Left hindlimb (tissue), 1 donor: ENCODE measurements around the gene TMED5.
"Not testable (repeated sequence)": the region's sequence is repeated elsewhere in the genome, so short reads cannot be mapped to it uniquely, and the experiment has no call there.

Experiments
- DNase-seq: peaks from one replicate; pipeline ENCODE4 v3.0.0-alpha.2; 2018

TMED5 gene

DNA sequence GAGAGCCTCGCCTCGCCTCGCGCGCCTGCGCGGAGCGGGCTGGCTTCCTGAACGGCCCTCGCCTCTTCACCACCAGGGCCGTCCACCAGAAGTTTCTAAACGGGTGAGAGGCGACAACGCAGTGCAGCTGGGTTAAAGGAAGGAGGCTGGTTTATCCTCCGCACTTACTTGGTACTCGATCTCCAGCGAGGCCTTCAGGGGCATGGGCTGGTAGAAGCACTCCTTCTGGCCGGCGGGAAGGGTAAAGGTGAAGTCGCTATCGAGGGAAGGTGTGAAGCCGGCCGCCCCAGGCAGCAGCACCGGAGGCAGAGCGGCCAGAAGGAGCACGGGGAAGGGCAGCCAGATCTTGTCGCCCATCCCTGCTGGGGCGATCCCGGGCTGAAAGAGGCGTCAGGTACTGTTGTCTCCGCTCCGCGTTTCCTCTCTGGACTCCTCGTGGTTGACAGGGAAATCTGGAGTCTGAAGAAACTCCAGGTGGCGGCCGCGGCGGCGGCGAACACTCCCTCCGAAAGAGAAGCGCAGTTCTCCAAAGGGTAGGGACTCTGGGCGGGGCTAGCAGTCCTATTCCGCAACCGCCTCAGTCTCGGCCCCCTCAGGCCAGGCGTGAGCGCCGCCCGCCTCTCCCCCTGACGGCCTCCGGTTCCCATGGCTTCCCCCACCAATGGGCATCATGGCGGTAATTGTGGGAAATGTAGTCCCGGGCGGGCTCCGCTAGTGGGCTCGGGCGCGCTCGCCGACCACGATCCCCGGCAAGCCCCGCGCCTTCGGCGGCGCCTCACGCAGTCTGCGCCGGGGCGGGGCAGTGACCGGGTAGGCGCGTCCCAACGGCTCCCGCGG, at the start of gene TMED5:
TSS of gene TMED5 (minus strand) at position 528 of the 837 bp plus-strand sequence. CDS start at position 357, 171 bp downstream.
- peak; percentile 99 for DNase-seq

DNA sequence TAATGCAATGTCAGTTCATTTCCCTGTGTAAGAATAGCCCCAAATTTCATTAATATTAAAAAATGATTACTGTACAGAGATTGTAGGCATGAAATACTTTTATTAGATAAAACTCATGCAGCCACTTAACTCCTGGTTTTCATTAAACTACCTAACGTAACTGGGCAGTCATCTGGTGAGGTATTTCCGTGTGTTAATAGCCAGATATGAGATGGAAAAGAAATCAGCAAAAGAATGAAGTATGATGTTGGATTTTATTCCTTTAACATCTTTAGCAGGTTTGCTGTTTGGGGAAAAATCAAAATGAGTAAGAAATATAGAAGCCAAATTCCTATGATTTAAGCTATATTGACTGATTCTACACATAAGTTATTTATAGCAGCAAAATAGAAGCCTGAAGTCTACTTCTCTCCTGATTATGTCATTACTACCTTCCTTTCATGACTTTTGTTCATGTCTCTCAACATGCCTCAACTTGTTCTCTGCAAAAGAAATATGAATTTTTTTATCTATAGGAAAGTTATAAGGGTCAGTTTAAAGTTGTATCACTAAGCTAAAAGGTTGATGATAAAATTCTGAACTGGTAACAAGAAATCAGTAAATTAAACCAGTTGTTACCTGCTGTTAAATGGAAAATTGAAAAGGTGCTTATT, 42.9 kb upstream of the TMED5 start:
- no peak for DNase-seq

DNA sequence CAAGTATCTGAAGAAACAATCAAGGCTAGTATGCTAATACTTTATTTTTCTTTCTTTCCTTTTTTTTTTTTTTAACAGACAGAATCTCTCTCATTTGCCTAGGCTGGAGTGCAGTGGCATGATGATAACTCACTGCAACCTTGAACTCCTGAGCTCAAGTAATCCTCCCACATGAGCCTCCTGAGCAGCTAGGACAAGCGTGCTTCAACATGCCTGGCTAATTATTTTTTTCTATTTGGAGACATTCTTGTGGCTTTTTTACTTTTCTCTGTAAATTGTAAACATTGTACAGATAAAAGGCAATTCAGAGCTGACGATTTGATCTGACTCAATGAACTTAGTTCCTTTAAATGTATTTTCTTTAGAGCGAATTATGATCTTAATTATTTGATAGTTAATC, 41.7 kb upstream of the TMED5 start:
- DNase-seq = no peak

DNA sequence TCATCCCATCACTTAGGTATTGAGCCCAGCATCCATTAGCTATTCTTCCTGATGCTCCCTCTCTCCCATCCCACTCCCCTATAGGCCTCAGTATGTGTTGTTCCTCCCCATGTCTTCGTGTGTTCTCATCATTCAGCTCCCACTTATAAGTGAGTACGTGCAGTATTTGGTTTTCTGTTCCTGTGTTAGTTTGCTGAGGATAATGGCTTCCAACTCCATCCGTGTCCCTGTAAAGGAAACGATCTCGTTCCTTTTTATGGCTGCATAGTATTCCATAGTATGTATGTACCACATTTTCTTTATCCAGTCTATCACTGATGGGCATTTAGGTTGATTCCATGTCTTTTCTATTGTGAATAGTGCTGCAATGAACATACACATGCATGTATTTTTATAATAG, 40.5 kb upstream of the TMED5 start:
- DNase-seq = not testable (repeated sequence)

DNA sequence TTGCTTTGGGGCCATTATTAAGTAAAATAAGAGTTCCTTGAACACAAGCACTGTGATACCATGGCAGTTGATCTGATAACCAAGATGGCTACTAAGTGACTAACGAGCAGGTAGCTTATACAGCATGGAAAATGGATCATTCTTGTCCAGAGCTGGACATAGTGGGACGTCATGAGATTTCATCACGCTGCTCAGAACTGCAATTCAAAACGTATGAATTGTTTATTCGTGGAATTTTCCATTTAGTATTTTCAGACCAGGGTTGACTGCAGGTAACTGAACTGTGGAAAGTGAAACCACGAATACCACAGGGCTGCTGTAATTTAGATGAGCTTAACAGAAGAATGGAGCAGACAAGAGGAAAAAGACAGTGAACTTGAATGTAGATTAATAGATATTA, 39.2 kb upstream of the TMED5 start:
- no peak for DNase-seq

DNA sequence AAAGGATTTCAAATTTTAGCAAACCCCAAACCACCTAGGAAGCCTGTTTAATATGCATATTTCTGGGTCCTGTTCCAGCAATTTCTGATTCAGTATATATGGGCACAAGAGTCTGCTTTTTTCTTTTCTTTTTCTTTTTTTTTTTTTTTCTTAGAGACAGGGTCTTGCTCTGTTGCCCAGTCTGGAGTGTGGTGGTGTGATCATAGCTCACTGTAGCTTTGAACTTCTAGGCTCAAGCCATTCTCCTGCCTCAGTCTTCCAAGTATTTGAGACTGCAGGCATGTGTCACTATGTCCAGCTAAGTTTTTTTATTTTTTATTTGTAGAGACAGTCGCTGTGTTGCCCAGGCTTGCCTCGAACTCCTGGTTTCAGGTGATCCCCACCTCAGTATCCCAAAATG, 35.1 kb upstream of the TMED5 start:
- no peak for DNase-seq

DNA sequence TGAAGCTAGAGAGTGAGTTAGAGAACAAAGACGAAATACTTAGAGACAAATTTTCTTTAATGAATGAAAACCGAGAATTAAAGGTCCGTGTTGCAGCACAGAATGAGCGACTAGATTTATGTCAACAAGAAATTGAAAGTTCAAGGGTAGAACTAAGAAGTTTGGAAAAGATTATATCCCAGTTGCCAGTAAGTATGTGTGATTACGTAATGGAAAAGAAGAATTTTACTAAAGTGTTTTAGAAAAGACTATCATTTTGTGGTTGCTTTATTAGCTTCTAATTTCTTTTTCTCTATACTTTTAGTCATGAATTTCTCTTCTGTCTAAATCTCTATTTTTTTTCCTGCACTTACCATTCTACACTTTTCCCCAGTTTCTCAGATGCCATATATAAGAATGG, 27.0 kb upstream of the TMED5 start:
- no peak for DNase-seq

DNA sequence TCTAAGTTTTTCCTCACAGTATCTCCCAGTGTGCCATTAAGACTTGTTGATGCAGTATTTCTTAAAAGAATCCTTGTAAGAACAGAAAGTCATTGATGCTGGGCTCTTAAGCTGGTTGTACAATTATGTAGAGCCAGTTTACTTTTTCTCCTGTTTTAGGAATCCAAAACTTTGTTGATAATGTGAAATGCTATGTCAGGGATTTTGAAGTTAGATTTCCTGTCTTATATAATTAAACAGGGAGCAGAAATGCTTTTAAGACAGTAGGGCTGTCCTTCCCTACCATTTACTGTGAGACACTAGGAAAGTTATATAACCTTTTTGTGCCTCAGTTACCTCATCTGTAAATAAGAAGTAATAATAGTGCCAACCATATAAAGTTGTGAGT, 26.3 kb upstream of the TMED5 start:
- no peak for DNase-seq

DNA sequence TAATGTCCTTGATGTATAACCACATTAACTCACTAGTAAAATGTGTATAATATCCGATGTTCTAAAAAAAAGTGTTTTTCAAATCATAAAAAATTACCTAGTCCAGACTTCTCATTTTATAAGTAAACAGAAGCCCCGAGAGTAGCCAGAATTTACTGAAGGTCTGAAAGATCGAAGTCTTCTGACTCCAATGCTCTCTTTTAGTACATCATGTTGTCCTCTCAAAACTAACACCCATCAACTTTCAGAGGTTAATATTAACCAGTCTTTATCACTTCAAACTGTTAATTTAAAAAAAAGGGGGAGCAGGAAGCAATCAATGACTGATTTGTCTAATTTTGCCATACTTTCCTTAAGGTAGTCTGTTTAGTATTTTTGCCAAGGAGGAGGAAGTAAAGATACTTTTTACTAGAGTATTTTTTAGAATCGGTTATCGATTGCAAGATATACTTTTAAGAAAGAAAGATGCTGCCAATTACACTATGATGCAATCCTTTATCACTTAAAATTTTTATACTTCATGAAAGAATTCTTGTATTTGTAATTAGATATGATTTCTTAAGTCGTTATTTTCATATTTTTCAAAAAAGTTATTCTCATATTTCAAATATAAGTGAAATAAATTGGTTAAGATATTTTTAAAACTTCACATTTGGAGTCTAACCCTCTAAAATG, 25.8 kb upstream of the TMED5 start:
- no peak for DNase-seq

DNA sequence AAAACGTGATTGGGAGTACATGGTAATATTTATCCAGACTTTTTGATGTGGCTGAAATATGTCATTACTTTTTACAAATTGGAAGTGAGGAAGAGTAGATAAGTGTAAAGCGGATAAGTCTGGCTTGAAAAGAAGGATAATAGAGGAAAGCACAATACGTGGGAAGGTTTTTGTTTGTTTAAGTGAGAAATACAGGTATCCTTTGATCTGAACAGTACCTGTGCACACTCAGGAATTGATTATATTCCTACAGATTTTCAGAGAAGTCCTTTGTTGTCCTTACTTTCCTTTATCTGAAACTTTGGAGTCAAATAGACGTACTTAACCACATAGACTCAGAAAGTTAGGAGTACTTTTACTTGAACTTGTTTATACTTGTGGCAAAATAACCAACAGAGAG, 20.5 kb upstream of the TMED5 start:
- DNase-seq = no peak

DNA sequence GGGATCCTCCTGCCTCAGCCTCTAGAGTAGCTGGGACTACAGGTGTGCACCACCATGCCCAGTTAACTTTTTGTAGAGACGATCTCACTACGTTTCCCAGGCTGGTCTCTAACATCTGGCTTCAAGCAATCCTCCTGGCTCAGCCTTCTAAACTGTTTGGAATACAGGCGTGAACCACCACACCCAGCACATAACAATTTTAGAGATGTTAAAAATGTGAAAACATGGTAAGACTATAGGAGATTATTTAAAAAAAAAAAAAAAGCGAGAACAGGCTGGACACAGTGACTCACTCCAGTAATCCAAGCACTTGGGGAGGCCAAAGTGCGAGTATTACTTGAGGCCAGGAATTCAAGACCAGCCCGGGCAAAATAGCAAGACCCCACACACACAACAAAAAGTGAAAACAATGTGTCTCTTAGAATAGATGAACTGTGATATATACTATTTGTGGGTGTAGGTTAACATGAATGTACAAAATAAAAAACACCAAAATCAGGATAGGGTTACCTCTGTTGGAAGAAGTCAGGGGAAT, 19.9 kb upstream of the TMED5 start:
- DNase-seq = no peak

DNA sequence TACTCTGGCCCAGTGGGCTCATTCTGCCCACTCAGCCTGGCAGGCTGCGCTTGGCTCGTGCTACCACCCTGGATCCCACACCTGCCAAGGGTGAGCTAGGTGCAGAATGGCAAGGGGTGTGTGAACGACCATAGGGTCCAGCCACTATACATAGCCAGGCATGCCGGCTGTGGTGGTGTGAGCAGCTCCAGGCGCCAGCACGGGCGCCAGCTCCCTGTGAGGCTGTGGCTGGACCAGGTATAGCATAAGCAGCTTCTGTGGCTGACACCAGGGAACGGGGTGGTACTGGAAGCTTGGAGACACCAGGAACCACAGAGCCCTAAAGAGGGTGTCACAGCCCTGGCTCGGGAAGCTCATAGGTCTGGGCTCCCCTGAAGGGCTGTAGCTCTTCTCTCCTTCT, 18.9 kb upstream of the TMED5 start:
- no peak for DNase-seq

DNA sequence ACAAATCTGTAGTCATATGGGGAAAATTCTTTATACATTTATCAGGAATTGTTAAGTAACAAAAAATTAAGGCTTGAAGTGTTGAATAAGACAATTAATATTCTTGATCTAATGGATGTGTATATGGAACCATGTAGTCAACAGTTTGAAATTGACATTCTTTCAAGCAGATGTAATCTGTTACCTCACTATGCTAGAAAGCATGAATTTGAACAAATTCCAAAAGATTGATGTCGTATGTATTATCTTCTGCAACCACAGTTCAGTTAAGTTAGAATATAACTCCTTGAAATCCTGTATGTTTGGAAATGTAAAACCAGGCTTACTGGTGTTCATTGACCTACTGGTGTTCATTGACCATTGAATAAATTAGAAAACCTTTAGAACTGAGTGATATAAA, 16.4 kb upstream of the TMED5 start:
- DNase-seq = no peak

DNA sequence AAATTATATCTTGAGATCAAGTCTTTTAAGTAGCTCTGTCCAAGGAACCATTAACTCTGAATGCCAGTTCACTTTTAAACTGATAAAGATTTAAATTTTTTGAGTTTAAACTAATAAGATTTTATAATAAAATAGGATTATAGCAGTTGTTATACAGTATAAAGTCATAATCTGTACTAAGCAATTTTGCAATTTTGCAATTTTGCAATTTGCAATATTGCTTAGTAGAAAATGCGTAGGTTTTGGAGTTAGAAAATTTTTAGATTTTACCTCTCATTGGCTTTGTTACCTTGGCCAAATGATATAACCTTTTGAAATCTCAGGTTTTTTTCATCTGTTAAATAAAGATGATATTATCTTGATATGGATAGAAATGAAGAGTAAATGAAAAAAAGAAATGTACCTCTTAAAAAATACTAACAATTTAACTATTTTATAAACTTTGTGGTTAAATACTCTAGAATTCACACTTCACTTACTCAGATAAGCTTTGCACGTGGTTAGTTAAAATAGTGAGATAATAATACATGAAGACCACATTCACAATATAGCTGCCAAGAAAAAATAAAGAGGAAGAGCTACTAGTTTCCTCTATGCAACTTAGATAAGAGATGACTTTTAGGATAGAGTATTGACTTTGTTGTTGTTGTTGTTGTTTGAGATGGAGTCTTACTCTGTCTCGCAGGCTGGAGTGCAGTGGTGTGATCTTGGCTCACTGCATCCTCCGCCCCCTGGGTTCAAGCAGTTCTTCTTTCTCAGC, 14.2 kb upstream of the TMED5 start:
- no peak for DNase-seq

DNA sequence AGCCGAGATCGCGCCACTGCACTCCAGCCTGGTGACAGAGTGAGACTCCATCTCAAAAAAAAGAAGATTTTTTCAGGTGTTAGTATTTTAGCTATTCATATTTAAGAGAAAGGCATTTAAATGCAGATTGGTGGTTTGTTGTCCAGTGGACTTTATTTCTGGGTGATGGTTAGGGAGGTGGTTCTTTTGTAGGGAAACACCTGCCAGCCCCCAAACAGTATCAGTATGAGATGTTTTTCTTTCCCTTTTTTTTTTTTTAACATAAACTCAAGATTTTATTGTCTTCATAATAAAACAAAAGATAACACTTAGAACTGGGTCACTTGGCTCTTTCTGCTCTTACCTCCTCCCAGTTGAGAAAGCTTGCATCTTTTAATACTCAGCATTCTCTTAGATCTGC, 10.2 kb upstream of the TMED5 start:
- no peak for DNase-seq

DNA sequence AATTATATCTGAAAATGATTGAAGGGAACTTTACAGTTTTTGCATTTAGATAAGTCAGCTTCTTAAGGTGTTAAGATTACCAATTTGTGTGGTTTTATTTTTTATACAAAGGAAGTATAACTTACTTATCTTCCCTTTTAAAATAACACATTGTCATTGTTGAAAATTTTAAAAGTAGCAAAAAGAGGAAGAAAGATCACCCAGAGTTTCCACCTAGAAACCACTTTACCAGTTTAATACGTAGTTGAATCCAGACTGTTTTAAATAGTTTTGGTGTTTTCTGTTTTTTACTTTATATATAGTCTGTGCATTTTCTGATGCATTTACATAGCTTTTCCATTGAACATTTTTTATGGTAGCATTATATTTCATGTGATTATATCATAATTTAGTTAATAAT, 6.5 kb upstream of the TMED5 start:
- DNase-seq = no peak

DNA sequence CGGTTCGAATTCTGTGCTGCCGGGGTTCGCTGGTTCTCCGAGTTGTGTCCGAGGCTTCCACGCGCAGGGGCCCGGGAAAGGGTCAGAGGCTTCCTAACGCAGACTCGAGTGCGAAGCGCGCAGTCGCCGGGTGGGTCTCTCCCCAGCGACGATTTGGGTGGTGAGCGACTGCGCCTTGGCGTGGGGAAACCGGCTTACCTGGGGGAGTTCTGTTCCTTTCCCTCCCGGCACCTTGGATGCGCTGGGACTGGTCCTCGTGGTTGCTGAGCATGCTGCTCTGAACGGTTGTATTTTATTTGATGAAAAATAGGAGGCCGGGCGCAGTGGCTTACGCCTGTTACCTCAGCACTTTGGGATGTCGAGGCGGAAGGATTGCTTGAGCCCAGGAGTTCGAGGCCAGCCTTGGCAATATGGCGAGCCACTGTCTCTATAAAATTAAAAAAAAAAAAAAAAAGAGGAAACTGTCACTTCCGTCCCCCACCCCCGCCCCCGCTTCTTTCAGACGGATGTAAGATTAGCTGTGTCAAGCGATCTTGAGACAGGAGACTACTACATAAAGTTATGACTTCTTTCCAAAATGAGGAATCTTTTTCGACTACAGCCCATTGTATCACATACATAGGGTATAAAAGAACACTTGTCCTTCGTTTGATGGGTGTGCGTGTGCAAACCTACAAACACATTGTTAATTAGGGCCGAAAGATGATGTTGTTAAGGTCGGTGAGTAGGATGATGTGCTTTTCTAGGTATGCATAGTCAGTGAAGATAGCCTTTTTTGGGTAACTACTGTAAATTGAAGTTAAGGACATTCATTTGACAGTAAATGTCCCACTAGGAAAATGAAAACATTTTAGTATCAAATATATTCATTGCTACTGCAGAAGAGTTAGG, 755 bp upstream of the TMED5 start, which contains the start of gene CCDC18:
TSS of gene CCDC18 (plus strand) at position 2 of the 891 bp plus-strand sequence. CDS start 2,638 bp downstream, outside the sequence.
- DNase-seq = no peak

DNA sequence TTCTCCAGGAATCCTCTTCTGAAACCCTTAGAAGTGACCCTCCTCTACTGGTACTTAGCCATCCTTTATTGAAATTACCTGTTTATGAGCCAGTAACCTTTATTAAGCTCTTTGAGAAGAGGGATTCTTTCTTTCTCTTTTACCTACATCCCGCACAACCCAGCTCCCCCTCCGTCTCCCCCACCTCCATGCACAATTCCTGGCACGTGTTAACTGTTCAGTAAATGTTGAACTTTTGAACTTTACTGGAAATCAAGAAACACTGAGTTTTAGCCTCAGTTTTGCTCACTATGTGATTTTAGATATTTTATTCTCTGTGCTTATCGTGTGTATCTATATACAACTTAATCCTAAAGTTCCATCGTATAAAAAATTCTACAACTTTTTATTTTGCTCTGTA, 1.8 kb downstream of the TMED5 start:
- no peak for DNase-seq

DNA sequence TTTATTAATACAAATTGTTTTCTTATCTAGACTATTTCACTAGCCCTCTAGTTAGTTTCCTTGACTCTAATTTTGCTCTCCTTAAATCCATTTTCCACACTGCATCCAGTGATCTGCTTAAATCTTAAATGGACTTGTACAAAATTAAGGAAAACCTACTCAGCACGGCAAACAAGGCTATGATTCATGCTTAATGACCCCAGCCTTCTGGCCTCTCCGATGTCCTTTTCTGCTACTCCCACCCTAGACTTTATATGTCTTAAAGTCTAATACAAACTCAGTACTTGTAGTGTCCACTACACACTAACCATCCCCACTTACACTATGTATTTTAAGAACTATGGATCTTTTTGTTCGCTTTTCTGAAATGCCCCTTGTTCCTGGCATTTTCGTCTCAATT, 2.2 kb downstream of the TMED5 start:
- no peak for DNase-seq

DNA sequence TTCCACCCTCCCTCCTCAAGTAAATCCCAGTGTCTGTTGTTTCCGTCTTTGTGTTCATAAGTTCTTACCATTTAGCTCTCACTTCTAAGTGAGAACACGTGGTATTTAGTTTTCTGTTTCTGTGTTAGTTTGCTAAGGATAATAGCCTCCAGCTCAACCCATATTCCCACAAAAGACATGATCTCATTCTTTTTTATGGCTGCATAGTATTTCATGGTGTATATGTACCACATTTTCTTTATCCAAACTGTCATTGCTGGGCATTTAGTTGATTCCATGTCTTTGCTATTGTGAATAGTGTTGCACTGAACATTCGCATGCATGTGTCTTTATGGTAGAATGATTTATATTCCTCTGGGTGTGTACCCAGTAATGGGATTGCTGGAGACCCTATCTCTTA, 5.6 kb downstream of the TMED5 start:
- not testable (repeated sequence) for DNase-seq

DNA sequence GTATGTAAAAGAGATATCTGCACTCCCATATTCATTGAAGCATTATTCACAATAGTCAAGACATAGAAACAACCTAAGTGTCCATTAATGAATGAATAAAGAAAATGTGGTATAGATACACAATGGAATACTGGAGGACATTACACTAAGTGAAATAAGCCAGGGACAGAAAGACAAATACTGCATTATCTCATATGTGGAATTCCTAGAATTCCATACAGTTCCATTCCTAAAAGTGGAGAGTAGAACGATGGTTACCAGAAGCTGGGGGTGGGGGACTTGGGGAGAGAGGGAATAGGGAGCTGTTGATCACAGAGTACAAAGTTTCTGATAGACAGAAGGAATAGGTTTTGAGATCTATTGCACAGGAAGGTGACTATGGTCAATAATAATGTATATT, 7.4 kb downstream of the TMED5 start:
- DNase-seq = no peak

DNA sequence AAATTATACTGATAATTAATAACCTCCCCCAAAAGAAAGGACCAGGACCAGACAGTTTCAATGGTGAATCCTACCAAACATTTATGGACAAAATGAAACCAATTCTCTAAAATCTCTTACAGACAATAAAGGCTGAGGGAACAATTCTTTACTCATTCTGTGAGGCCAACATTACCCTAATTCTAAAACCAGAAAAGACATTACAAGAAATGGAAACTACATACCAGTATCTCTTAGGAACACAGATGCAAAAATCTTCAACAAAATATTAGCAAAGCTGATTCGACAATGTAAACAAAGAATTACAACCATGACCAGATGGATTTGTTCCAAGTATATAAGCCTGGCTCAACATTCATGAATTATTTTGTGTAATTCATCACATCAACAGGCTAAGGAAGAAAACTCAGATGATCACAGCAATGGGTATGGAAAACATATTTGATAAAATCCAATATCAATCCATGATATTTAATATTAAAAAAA, 8.6 kb downstream of the TMED5 start:
- no peak for DNase-seq
